Activated T-helper 17 cell treated with anti-CD3 and anti-CD28 coated beads, Interleukin-2, amount 50 U/mL, for 72 hours (primary cell): ENCODE results near the gene AGAP2. TPM values are rescaled to one million over a fixed set of nuclear protein-coding genes. Genes with fewer than 3 reads are reported as not detected.
"Not testable (repeated sequence)": the region's sequence is repeated elsewhere in the genome, so short reads cannot be mapped to it uniquely, and the experiment has no call there.

ENCODE experiments used
- ATAC-seq: fragments of 150-1000 bp; cut with Tn5 transposase; replicated peaks from 2 replicates; pipeline ENCODE4 v1.10.0; 2021; ENCODE audit warnings: mild to moderate bottlenecking, moderate library complexity
- H3K27ac Mint-ChIP-seq: one replicate; pipeline ENCODE4 v1.8.0; 2022; ENCODE audit warnings: mixed read lengths
- H3K27me3 Mint-ChIP-seq: one replicate; pipeline ENCODE4 v1.8.0; 2022; ENCODE audit warnings: mixed read lengths
- H3K36me3 Mint-ChIP-seq: one replicate; pipeline ENCODE4 v1.8.0; 2022; ENCODE audit warnings: low read depth, mild to moderate bottlenecking, mixed read lengths
- H3K4me1 Mint-ChIP-seq: one replicate; pipeline ENCODE4 v1.8.0; 2022; ENCODE audit warnings: mixed read lengths
- H3K4me3 Mint-ChIP-seq: one replicate; pipeline ENCODE4 v1.8.0; 2022; ENCODE audit warnings: mild to moderate bottlenecking, mixed read lengths
- H3K9me3 Mint-ChIP-seq: one replicate; pipeline ENCODE4 v1.8.0; 2022; ENCODE audit warnings: mixed read lengths
- total RNA-seq, 2 donors: library from RNA; stranded (reverse); gene quantifications; one replicate each; pipeline ENCODE4 v1.2.3, GENCODE V29; 2022

Gene AGAP2
- total RNA-seq, 2 donors from 2014 or later: 34.9 to 52.0 TPM

DNA sequence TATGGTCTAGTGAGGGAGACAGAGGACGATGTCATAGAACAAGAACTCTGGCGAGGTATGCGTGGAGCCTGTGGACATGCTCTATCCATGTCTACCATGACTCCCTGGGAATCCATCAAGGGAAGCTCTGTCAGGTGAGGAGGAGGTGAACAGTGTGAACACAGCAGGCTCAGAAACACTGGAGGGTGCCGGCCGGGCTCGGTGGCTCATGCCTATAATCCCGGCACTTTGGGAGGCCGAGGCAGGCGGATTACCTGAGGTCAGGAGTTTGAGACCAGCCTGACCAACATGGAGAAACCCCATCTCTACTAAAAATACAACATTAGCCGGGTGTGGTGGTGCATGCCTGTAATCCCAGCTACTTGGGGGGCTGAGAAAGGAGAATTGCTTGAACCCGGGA, 36.1 kb upstream of the AGAP2 start:
- H3K4me1 Mint-ChIP-seq: peaks cover 33% of the 10 kb centered on the region
- not testable (repeated sequence) for H3K27me3 Mint-ChIP-seq, ATAC-seq, H3K27ac Mint-ChIP-seq, H3K9me3 Mint-ChIP-seq
- peak overlapping the region; percentile 95 for H3K4me3 Mint-ChIP-seq
- H3K36me3 Mint-ChIP-seq: peaks cover 40% of the 10 kb centered on the region

GRCh38 chr12:57772429-57773322, 34.1 kb upstream of the AGAP2 start, which contains the start of gene EEF1AKMT3:
EEF1AKMT3 (plus strand) TSS chr12:57772614; CDS start chr12:57772725, 111 bp downstream.
- peak; percentile 48 for ATAC-seq
- H3K4me3 Mint-ChIP-seq: peak within 1 kb of the TSS; percentile 95
- no peaks in the 10 kb centered on the region for H3K27me3 Mint-ChIP-seq
- peaks cover 30% of the 10 kb centered on the region for H3K4me1 Mint-ChIP-seq
- peak within 1 kb of the TSS; percentile 96 for H3K27ac Mint-ChIP-seq
- H3K36me3 Mint-ChIP-seq: peaks cover 60% of the 10 kb centered on the region
- H3K9me3 Mint-ChIP-seq: no peaks in the 10 kb centered on the region

DNA sequence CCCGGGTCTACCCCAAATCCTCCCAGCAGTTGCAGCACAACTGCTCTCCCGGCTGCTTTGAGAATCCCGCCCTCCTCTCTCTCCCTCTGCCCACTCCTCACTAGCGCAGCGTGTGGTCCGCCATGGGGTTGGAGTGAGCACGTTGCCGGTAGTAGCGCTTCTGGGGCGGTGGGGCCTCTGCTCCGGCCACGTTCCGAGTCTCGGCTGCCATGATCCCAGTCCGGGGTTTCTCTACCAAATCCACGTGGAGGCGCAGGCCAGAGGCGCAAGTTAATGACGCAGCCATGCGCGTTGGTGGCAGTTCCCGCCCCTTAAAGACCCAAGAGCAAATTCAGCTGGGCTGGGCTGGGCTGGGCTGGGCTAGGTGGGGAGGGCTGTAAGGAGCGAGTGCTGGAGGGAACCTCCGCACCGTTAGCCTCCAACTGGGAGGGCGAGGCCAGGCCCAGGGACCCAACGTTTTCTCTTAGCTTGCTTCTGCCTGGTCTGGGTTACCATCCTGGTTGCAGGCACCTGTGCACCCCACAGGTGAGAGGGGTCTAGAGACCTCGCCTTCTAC, 33.4 kb upstream of the AGAP2 start, which contains the start of gene METTL1:
METTL1 (minus strand) TSS at position 233 of the 556 bp plus-strand sequence; CDS start at position 211, 22 bp downstream.
- H3K4me1 Mint-ChIP-seq: peaks cover 30% of the 10 kb centered on the region
- H3K36me3 Mint-ChIP-seq: peaks cover 64% of the 10 kb centered on the region
- peak within 1 kb of the TSS; percentile 95 for H3K4me3 Mint-ChIP-seq
- peak; percentile 91 for ATAC-seq
- H3K27ac Mint-ChIP-seq: peak within 1 kb of the TSS; percentile 96
- H3K9me3 Mint-ChIP-seq: no peaks in the 10 kb centered on the region
- no peaks in the 10 kb centered on the region for H3K27me3 Mint-ChIP-seq

- H3K27me3 Mint-ChIP-seq: no peaks in the 10 kb centered on the region
- H3K4me3 Mint-ChIP-seq: peak overlapping the region; percentile 95
- no peaks in the 10 kb centered on the region for H3K9me3 Mint-ChIP-seq
- peaks cover 30% of the 10 kb centered on the region for H3K4me1 Mint-ChIP-seq
- ATAC-seq: peak; percentile 78
- peak overlapping the region; percentile 96 for H3K27ac Mint-ChIP-seq
- H3K36me3 Mint-ChIP-seq: peaks cover 64% of the 10 kb centered on the region
These were observed 32.8 kb upstream of the AGAP2 start for GRCh38 chr12:57771236-57771872.

GRCh38 chr12:57770734-57771133, 32.2 kb upstream of the AGAP2 start:
- no peak for ATAC-seq
- H3K27ac Mint-ChIP-seq: peak overlapping the region; percentile 96
- no peaks in the 10 kb centered on the region for H3K27me3 Mint-ChIP-seq
- no peaks in the 10 kb centered on the region for H3K9me3 Mint-ChIP-seq
- peaks cover 25% of the 10 kb centered on the region for H3K4me1 Mint-ChIP-seq
- peaks cover 60% of the 10 kb centered on the region for H3K36me3 Mint-ChIP-seq
- peak overlapping the region; percentile 95 for H3K4me3 Mint-ChIP-seq

GRCh38 chr12:57769594-57769993, 31.1 kb upstream of the AGAP2 start:
- Mint-ChIP-seq H3K4me3 (peak overlapping the region; percentile 95), H3K4me1 (peaks cover 23% of the 10 kb centered on the region), H3K27me3 (no peaks in the 10 kb centered on the region), H3K36me3 (peaks cover 63% of the 10 kb centered on the region), H3K9me3 (no peaks in the 10 kb centered on the region), H3K27ac (peak overlapping the region; percentile 7)
- ATAC-seq: no peak

DNA sequence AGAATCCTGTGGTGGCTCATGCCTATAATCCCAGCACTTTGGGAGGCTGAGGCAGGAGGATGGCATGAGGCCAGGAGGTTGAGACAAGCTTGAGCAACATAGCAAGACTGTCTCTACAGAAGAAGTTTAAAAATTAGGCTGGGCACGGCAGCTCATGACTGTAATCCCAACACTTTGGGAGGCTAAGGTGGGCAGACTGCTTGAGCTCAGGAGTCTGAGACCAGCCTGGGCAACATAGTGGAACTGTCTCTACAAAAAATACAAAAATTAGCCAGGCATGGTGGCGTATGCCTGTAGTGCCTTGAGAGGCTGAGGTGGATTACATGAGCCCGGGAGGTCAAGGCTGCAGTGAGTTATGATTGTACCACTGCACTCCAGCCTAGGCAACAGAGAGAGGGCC, 29.3 kb upstream of the AGAP2 start:
- Mint-ChIP-seq H3K27me3 (no peaks in the 10 kb centered on the region), H3K9me3 (no peaks in the 10 kb centered on the region), H3K36me3 (peaks cover 75% of the 10 kb centered on the region), H3K4me1 (peaks cover 32% of the 10 kb centered on the region), H3K4me3 (peak overlapping the region; percentile 93), H3K27ac (no peak overlapping the region)
- ATAC-seq: no peak

GRCh38 chr12:57767305-57767698, 28.8 kb upstream of the AGAP2 start:
- Mint-ChIP-seq H3K4me3 (peak overlapping the region; percentile 93), H3K9me3 (no peaks in the 10 kb centered on the region), H3K4me1 (peaks cover 32% of the 10 kb centered on the region), H3K27me3 (no peaks in the 10 kb centered on the region), H3K36me3 (peaks cover 80% of the 10 kb centered on the region), H3K27ac (no peak overlapping the region)
- ATAC-seq: no peak

- Mint-ChIP-seq H3K27me3 (no peaks in the 10 kb centered on the region), H3K36me3 (peaks cover 80% of the 10 kb centered on the region), H3K27ac (peak within 1 kb of the TSS; percentile 25), H3K4me3 (peak within 1 kb of the TSS; percentile 93), H3K9me3 (no peaks in the 10 kb centered on the region), H3K4me1 (peaks cover 30% of the 10 kb centered on the region)
- peak; percentile 20 for ATAC-seq
These were observed 28.1 kb upstream of the AGAP2 start, which contains the start of gene CYP27B1 for GRCh38 chr12:57766464-57767304. CYP27B1 (minus strand) TSS chr12:57767078; CDS start chr12:57767041, 37 bp downstream.

GRCh38 chr12:57765698-57766463, 27.3 kb upstream of the AGAP2 start:
- peaks cover 81% of the 10 kb centered on the region for H3K36me3 Mint-ChIP-seq
- peak overlapping the region; percentile 93 for H3K4me3 Mint-ChIP-seq

GRCh38 chr12:57765003-57765697, 26.6 kb upstream of the AGAP2 start:
- peak overlapping the region; percentile 67 for H3K27ac Mint-ChIP-seq
- H3K9me3 Mint-ChIP-seq: no peaks in the 10 kb centered on the region
- peaks cover 15% of the 10 kb centered on the region for H3K4me1 Mint-ChIP-seq
- ATAC-seq: peak; percentile 80
- H3K4me3 Mint-ChIP-seq: peak overlapping the region; percentile 93
- peaks cover 81% of the 10 kb centered on the region for H3K36me3 Mint-ChIP-seq
- no peaks in the 10 kb centered on the region for H3K27me3 Mint-ChIP-seq

More at GRCh38 chr12:57765698-57766463, 27.3 kb upstream of the AGAP2 start:
- ATAC-seq: peak; percentile 30
- H3K27me3 Mint-ChIP-seq: no peaks in the 10 kb centered on the region
- peaks cover 23% of the 10 kb centered on the region for H3K4me1 Mint-ChIP-seq
- H3K9me3 Mint-ChIP-seq: no peaks in the 10 kb centered on the region
- H3K27ac Mint-ChIP-seq: peak overlapping the region; percentile 67

DNA sequence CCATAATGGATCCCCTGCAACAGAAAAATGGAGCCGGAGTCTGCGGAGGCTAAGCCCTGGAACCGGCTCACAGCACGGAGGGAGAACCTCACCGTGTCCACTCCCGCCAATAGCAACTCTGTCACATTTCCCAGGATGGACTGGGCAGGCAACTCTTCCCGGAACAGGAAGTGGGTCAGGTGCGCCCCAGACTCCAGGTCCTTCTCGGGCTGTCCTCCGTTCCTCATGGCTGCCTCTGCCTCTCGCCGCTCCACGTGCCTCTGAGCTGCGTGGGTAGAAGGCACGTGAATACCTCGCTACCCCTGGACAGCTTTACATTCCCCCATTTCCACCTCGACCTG, 26.1 kb upstream of the AGAP2 start:
- Mint-ChIP-seq H3K9me3 (no peaks in the 10 kb centered on the region), H3K27me3 (no peaks in the 10 kb centered on the region), H3K4me1 (peaks cover 14% of the 10 kb centered on the region), H3K4me3 (peak overlapping the region; percentile 93), H3K36me3 (peaks cover 81% of the 10 kb centered on the region), H3K27ac (peak overlapping the region; percentile 67)
- ATAC-seq: peak; percentile 22
